Karpas-422 (cell line): ENCODE results near the gene LUZP1. TPM values are rescaled to one million over a fixed set of nuclear protein-coding genes. Genes with fewer than 3 reads are reported as not detected.

ENCODE experiments used
- DNase-seq: peaks from one replicate; pipeline ENCODE4 v3.0.0-alpha.2; 2015
- H2AFZ ChIP-seq: fragments of 200-600 bp; sonication (generic); 2 replicates; pipeline ENCODE4 v1.6.1; 2014; ENCODE audit warnings: antibody characterized with exemption, low read length, mixed read lengths
- H3K27ac ChIP-seq: fragments of 200-600 bp; sonication (generic); 2 replicates; pipeline ENCODE4 v1.5.1; 2014; ENCODE audit warnings: mild to moderate bottlenecking, low read length, moderate library complexity
- H3K27me3 ChIP-seq: fragments of 200-600 bp; sonication (generic); 2 replicates; pipeline ENCODE4 v1.6.1; 2014; ENCODE audit warnings: low read length, mixed read lengths
- H3K36me3 ChIP-seq: fragments of 200-600 bp; sonication (generic); 2 replicates; pipeline ENCODE4 v1.6.1; 2014; ENCODE audit warnings: low read length, mixed read lengths; ENCODE audit not compliant: insufficient read depth
- H3K4me1 ChIP-seq: fragments of 200-600 bp; sonication (generic); 2 replicates; pipeline ENCODE4 v1.6.1; 2014; ENCODE audit warnings: mild to moderate bottlenecking, low read length, mixed read lengths
- H3K4me2 ChIP-seq: fragments of 200-600 bp; sonication (generic); 2 replicates; pipeline ENCODE4 v1.6.1; 2014; ENCODE audit warnings: low read length, low read depth, mild to moderate bottlenecking; ENCODE audit not compliant: poor library complexity, severe bottlenecking
- H3K4me3 ChIP-seq: fragments of 200-600 bp; sonication (generic); 2 replicates; pipeline ENCODE4 v1.5.1; 2014; ENCODE audit warnings: mild to moderate bottlenecking, antibody characterized with exemption, low read length, mixed read lengths
- H3K79me2 ChIP-seq: fragments of 200-600 bp; sonication (generic); 2 replicates; pipeline ENCODE4 v1.6.1; 2014; ENCODE audit warnings: mild to moderate bottlenecking, low read length, mixed read lengths
- H3K9ac ChIP-seq: fragments of 200-600 bp; sonication (generic); 2 replicates; pipeline ENCODE4 v1.6.0; 2014; ENCODE audit warnings: low read length
- H3K9me2 ChIP-seq: fragments of 200-600 bp; sonication (generic), shearing (Covaris generic); replicated peaks from 2 replicates; pipeline ENCODE4 v1.6.0; 2014; ENCODE audit warnings: mild to moderate bottlenecking, low read length, moderate library complexity; ENCODE audit not compliant: insufficient read depth
- H3K9me3 ChIP-seq: fragments of 300-700, 200-600 bp; sonication (generic); 2 replicates; pipeline ENCODE4 v1.6.1; 2014; ENCODE audit warnings: low read length, mixed read lengths
- H4K20me1 ChIP-seq: fragments of 200-600 bp; sonication (generic); 2 replicates; pipeline ENCODE4 v1.6.1; 2014; ENCODE audit warnings: mild to moderate bottlenecking, antibody characterized with exemption, low read length, low read depth; ENCODE audit not compliant: insufficient read depth
- total RNA-seq: library from RNA; depleted of rRNA; stranded (reverse); fragments of >200 nt; shearing (Covaris generic); gene quantifications from 2 replicates; pipeline ENCODE4 v1.2.3, GENCODE V29; 2014; ENCODE audit warnings: low replicate concordance

Gene LUZP1
- total RNA-seq, 1 experiment from 2014 or later, result 1.5 TPM

DNA sequence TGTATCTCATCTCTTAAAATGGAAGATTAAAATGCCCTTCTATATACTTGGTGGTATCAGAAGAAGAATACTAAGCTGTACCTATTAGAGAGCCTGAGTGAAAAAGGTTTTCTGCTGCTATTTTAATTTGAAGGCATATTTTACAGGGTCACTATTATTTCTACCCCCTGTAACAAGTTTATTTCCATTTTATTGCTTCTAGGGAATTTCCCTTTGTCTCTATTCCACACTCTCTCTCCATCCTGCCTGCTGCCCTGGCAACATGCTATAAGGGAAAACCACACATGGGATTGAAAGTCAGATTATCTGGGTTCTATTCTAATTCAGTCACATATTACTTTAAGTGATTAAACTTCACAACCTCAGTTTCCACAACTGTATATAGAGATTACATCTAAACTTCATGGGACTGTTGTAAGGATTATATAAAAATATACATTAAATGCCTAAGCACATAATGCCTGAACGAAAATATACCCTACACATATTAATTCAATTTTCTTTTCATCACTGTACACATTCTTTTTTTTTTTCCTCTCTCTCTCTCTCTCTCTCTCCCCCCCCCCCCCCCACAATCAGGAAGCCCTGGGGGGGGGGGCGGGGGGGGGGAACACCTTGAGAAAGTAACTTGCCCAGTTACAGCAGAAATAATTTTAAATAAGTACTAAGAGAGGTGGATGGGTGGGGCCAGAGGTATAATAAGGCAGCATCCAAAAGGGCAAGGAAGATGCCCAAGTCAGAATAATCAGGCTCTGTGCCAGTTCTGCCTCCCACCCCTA lies 51.5 kb downstream of the LUZP1 start:
- Histone ChIP-seq H3K27me3 (no peaks in the 10 kb centered on the region), H3K4me2 (no peak overlapping the region), H3K27ac (no peak overlapping the region), H4K20me1 (peaks cover 11% of the 10 kb centered on the region; the same call in 1 of the 2 replicates), H3K9me3 (no peaks in the 10 kb centered on the region), H3K36me3 (no peaks in the 10 kb centered on the region), H3K4me1 (peaks cover under 1% of the 10 kb centered on the region), H3K79me2 (no peaks in the 10 kb centered on the region), H3K4me3 (no peak overlapping the region), H3K9me2 (no peaks in the 10 kb centered on the region), H3K9ac (no peak overlapping the region), H2AFZ (no peak overlapping the region)
- no peak for DNase-seq

DNA sequence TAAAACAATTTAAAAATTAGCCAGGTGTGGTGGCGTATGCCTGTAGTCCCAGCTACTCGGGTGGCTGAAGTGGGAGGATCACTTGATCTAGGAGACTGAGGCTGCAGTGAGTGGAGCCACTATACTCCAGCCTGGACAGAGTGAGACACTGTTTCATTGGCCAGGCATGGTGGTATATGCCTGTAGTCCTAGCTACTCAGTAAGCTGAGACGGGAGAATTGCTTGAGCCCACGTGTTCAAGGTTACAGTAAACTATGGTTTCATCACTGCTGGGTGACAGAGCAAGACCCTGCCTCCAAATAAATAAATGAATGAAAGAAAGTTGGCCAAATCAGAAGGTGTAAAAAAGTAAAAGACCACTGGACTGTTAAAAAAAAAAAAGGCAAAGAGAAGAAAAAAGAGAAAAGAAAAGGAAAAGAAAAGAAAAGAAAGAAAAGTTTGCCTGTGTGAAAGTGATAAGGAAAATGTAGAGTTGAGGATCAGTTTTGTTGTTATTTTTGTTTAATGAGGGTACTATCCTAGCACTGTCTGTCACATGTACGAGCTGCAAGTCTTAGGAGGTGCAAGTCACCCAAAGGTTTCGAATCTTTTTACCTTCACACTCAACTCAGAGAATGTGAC lies 52.3 kb downstream of the LUZP1 start:
- Histone ChIP-seq H3K4me3 (no peak overlapping the region), H3K4me1 (peaks cover 7% of the 10 kb centered on the region), H3K4me2 (no peak overlapping the region), H4K20me1 (peaks cover 11% of the 10 kb centered on the region; the same call in 1 of the 2 replicates), H3K9me2 (no peaks in the 10 kb centered on the region), H2AFZ (no peak overlapping the region), H3K27ac (no peak overlapping the region), H3K9me3 (no peaks in the 10 kb centered on the region), H3K79me2 (no peaks in the 10 kb centered on the region), H3K27me3 (no peaks in the 10 kb centered on the region), H3K9ac (no peak overlapping the region), H3K36me3 (no peaks in the 10 kb centered on the region)
- no peak for DNase-seq

DNA sequence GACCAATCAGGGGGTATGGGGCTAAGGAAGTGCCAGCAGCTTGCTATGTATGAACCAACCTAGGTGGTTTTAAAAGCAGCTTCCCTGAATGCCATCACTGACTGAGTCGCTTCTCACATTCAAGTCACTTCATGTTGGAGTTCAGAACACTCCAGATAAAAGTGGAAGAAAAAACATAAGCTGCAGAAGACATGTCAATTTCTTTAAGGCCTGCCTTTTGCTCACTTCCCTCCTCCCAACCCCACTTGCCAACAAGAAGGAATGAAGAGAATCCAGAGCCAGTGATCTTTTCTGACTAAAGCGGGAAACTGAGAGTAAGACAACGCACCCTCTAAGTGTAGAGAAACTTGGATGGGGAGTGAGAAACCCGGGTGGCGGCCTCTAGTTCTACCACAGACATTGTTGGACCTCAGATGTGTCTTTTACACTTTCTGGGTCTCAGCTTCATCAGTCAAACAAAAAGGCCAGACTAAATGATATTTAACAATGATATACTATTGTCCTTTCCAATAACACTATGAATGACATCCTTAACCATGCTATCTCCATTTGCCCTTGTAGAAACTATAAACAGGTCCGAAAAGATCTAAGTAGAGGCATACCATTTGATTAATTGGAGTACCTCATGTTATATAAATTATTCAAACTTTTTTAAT lies 54.1 kb downstream of the LUZP1 start:
- H3K36me3 ChIP-seq, result no peaks in the 10 kb centered on the region
- no peaks in the 10 kb centered on the region for H3K79me2 ChIP-seq
- H3K9ac ChIP-seq, result no peak overlapping the region
- no peak overlapping the region for H3K4me3 ChIP-seq
- no peak for DNase-seq
- H4K20me1 ChIP-seq, result 0 out of 2 replicates have a peak, but pooled peaks cover 6% of the 10 kb centered on the region
- H3K9me2 ChIP-seq, result no peaks in the 10 kb centered on the region
- no peak overlapping the region for H3K27ac ChIP-seq
- no peaks in the 10 kb centered on the region for H3K27me3 ChIP-seq
- H2AFZ ChIP-seq, result no peak overlapping the region
- no peaks in the 10 kb centered on the region for H3K9me3 ChIP-seq
- peaks cover 7% of the 10 kb centered on the region for H3K4me1 ChIP-seq
- no peak overlapping the region for H3K4me2 ChIP-seq

DNA sequence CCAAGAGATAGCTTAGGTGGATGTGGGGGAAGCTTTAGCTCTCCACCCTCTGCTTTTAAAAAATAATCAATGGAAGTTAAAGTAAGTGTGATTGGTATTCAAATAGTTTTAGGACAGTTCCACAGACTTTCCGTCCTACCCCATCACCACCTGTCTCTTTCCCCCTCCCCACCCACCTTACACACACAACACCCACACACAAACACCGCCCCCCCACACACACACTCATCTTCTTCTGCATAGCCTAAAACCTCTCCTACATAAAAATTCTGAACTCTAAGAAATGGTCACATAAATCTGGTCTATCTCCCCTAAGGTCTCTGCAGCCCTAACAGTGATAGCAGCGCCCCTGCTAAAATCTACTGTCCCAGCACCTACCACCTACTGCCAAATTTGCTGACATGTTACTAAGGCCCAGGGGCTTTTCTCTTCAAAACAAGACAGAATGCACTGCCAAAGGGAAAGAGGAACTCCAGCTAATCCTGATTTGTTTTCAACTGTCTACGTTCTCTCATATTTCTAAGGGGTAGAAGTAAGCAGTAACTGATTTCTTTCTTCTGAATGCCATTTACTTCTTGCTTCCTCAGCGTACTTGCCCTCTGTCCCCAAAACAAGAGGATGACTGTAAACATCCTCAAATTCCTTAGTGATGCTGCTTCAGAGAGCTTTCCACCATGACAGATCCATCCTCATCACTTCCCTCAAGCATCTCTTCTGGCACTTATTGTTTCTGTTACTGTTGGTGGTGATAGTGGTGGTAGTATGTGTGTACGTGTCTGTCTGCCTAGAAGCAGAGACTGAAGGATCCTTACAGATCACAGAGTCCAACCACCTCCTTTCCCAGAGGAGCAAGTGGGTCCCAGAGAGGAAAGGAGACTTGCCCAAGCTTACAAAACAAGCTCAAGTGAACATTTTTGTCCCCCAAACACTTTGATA lies 56.8 kb downstream of the LUZP1 start:
- H3K79me2 ChIP-seq, result no peaks in the 10 kb centered on the region
- H3K9me2 ChIP-seq, result no peaks in the 10 kb centered on the region
- DNase-seq, result no peak
- H3K27ac ChIP-seq, result no peak overlapping the region
- no peak overlapping the region for H3K9ac ChIP-seq
- no peaks in the 10 kb centered on the region for H3K36me3 ChIP-seq
- H3K4me2 ChIP-seq, result no peak overlapping the region
- no peak overlapping the region for H2AFZ ChIP-seq
- H3K4me3 ChIP-seq, result no peak overlapping the region
- H3K9me3 ChIP-seq, result no peaks in the 10 kb centered on the region
- H3K27me3 ChIP-seq, result no peaks in the 10 kb centered on the region
- peaks cover 7% of the 10 kb centered on the region for H3K4me1 ChIP-seq
- H4K20me1 ChIP-seq, result 0 out of 2 replicates have a peak, but pooled peaks cover 6% of the 10 kb centered on the region

DNA sequence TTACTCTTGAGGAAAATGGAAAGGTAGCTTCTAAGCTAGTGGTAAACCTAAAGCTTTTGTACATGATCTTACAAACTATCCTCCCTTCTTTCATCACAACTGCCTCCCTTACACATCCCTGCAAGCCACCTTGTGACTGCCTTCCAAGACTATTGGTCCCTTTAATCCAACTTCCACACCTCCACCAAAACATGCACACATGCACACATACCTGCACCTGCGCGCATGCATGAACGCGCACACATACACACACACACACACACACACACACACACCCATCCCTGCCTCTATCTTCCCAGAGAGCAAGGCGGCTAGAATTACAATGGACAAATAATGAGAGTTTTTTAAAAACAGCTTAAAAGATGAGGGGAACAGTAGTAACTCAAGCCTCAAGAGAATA lies 58.3 kb downstream of the LUZP1 start:
- Histone ChIP-seq H3K4me3 (no peak overlapping the region), H3K9ac (no peak overlapping the region), H3K9me2 (no peaks in the 10 kb centered on the region), H3K36me3 (no peaks in the 10 kb centered on the region), H3K27ac (no peak overlapping the region), H4K20me1 (0 out of 2 replicates have a peak, but pooled peaks cover 3% of the 10 kb centered on the region), H3K4me1 (peaks cover 7% of the 10 kb centered on the region), H3K9me3 (no peaks in the 10 kb centered on the region), H3K4me2 (no peak overlapping the region), H3K79me2 (no peaks in the 10 kb centered on the region), H3K27me3 (no peaks in the 10 kb centered on the region), H2AFZ (no peak overlapping the region)
- no peak for DNase-seq

DNA sequence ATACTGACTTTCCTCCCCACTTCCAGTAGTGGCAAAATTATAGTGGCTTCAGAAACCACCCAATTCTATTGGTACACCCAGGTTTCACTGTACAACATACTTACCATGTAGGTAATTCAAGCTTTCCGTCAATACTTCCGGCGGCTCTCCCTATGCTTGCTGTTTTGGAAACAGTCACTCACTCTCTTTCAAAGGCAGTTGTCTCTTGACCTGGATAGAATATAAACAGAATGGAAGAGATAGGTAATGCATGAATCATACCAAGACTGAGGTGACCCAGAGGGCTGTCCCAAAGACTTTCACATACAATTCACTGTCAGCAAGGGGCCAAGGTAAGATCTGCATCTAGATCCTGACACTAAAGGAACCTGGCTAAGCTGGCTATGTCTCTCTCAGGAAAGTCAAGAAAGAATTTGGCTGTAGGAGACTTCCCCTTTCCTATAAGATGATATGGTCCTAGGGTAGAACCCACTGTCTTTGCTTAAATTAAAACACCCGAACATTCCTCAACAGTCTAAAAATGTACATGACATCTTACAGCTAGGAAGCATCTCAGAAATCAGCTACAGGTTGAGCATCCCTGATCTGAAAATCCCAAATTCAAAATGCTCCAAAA lies 59.6 kb downstream of the LUZP1 start:
- Histone ChIP-seq H3K27ac (no peak overlapping the region), H3K36me3 (no peaks in the 10 kb centered on the region), H4K20me1 (0 out of 2 replicates have a peak, but pooled peaks cover 3% of the 10 kb centered on the region), H3K27me3 (no peaks in the 10 kb centered on the region), H3K9ac (no peak overlapping the region), H2AFZ (no peak overlapping the region), H3K9me3 (no peaks in the 10 kb centered on the region), H3K79me2 (no peaks in the 10 kb centered on the region), H3K4me2 (no peak overlapping the region), H3K4me3 (no peak overlapping the region), H3K4me1 (peaks cover 7% of the 10 kb centered on the region; the same call in 1 of the 2 replicates), H3K9me2 (no peaks in the 10 kb centered on the region)
- no peak for DNase-seq

DNA sequence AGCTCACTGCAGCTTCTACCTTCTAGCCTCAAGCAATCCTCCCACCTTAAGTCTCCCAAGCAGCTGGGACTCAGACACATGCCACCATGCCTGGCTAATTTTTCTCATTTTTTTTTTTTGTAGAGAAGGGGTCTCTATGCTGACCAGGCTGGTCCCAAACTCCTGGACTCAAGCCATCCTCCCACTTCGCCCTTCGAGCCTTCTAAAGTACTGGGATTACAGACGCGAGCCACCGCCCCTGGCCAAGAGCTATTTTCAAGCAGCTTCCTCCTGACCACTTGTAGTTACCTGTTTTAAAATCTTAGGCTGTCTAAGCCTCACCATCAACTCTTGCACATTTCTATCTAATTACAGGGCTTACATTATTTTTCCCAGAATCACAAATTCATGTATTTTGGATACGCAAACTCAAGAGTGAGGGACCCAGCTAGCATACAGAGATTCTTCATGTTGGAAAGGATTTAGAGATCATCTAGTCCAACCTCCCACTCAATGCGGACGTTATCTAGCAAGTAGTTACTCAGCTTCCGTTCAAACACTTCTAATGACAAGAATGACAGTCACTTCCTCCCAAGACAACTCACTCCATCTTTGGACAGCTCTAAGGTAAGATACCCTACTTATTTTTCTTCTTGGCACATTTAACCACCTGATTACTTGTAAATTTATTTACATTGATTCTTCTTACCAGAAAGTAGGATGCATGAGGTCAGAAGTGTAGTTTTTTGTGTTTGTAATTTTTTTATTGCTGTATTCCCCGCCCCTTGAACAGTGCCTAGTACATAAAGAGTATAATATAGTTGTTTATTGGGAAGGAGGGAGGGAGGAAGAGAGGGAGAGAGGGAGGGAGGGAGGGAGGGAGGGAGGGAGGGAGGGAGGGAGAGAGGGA lies 65.4 kb downstream of the LUZP1 start:
- H3K9ac ChIP-seq, result no peak overlapping the region
- H3K27me3 ChIP-seq, result no peaks in the 10 kb centered on the region; the same call in 1 of the 2 replicates
- DNase-seq, result no peak
- no peaks in the 10 kb centered on the region for H3K4me1 ChIP-seq
- no peaks in the 10 kb centered on the region for H3K9me3 ChIP-seq
- H3K9me2 ChIP-seq, result no peaks in the 10 kb centered on the region
- no peaks in the 10 kb centered on the region for H3K79me2 ChIP-seq
- no peak overlapping the region for H2AFZ ChIP-seq
- no peaks in the 10 kb centered on the region for H3K36me3 ChIP-seq
- H3K4me3 ChIP-seq, result no peak overlapping the region
- H4K20me1 ChIP-seq, result peaks cover under 1% of the 10 kb centered on the region; the same call in 1 of the 2 replicates
- H3K4me2 ChIP-seq, result no peak overlapping the region
- no peak overlapping the region for H3K27ac ChIP-seq
